Activated naive CD4-positive, alpha-beta T cell treated with anti-CD3 and anti-CD28 coated beads, Interleukin-2, amount 50 U/mL, for 72 hours (primary cell): Measurements from ENCODE around the gene RMI1. TPM values are rescaled to one million over a fixed set of nuclear protein-coding genes. Genes with fewer than 3 reads are reported as not detected.
"Not testable (repeated sequence)": the region's sequence is repeated elsewhere in the genome, so short reads cannot be mapped to it uniquely, and the experiment has no call there.

ENCODE experiments used
- ATAC-seq, 2 donors: fragments of 150-1000 bp; cut with Tn5 transposase; 2 replicates each; pipeline ENCODE4 v1.10.0; 2021; ENCODE audit warnings: mild to moderate bottlenecking in 2 of 2, moderate library complexity in 2 of 2
- DNase-seq, 2 donors: peaks; one replicate each; pipeline ENCODE4 v3.0.0; 2021 to 2022; ENCODE audit warnings: low spot score in 2 of 2
- H3K27ac Mint-ChIP-seq, 2 donors: one replicate each; pipeline ENCODE4 v1.8.0; 2022; ENCODE audit warnings: mild to moderate bottlenecking in 2 of 2, mixed read lengths in 2 of 2
- H3K36me3 Mint-ChIP-seq, 2 donors: one replicate each; pipeline ENCODE4 v1.8.0; 2022; ENCODE audit warnings: mixed read lengths in 2 of 2
- H3K9me3 Mint-ChIP-seq, 2 donors: one replicate each; pipeline ENCODE4 v1.8.0; 2022; ENCODE audit warnings: mixed read lengths in 2 of 2
- total RNA-seq, 2 donors: library from RNA; stranded (reverse); gene quantifications; one replicate each; pipeline ENCODE4 v1.2.3, GENCODE V29; 2022

Gene RMI1
- total RNA-seq, 2 donors from 2014 or later = 16.0 to 26.7 TPM

DNA sequence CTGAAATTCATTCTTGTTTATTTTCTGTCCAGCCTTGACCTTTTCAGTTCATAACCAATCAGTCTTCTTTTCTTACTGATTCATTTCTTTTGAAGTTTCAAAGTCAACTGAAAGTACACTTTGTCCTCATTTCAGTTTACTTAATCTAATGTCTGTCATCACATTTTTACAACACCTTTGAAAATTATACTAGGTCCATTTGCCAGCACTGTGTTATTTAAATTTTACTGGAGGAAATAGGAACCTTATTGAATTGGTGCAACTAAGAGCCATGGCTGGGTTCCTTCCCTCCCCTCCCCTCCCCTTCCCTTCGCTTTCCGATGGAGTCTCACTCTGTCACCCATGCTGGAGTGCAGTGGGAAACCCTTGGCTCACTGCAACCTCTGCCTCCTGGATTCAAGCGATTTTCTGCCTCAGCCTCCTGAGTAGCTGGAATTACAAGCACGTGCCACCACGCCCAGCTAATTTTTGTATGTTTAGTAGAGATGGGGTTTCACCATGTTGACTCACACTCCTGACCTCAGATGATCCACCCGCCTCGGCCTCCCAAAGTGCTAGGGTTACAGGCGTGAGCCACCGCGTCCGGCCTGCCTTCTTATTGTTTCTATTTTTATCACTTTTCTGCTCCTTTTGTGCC, 6.3 kb downstream of the RMI1 start:
- peak in 1 of 2 donors; percentile 86 for ATAC-seq
- Mint-ChIP-seq H3K9me3 (no peaks in the 10 kb centered on the region), H3K36me3 (peaks cover 9 to 46% of the 10 kb centered on the region in 2 donors), H3K27ac (peak overlapping the region in 1 of 2 donors; percentile 19)
- DNase-seq = no peak

- ATAC-seq (no peak), DNase-seq (no peak)
- Mint-ChIP-seq H3K27ac (peak overlapping the region in 1 of 2 donors; percentile 19), H3K9me3 (no peaks in the 10 kb centered on the region), H3K36me3 (peaks cover 9 to 47% of the 10 kb centered on the region in 2 donors)
These were observed 6.8 kb downstream of the RMI1 start for GRCh38 chr9:83987402-83987791.

DNA sequence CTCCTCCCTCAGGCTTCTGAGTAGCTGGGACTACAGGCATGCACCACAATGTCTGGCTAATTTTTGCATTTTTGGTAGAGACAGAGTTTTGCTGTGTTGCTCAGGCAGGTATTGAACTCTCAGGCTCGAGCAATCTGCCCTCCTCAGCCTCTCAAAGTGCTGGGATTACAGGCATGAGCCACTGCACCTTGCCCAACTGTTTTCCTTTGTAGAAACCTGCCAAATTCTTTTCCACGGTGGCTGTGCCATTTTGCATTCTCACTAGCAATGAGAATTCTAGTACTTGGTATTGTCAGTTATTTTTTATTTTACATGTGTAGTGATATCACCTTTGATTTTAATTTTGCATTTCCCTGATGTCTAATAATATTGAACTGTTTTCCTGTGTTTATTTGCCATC, 7.8 kb downstream of the RMI1 start:
- no peaks in the 10 kb centered on the region for H3K9me3 Mint-ChIP-seq
- ATAC-seq (no peak), DNase-seq (no peak)
- peaks cover 0 to 38% of the 10 kb centered on the region in 2 donors for H3K36me3 Mint-ChIP-seq
- H3K27ac Mint-ChIP-seq = no peak overlapping the region

DNA sequence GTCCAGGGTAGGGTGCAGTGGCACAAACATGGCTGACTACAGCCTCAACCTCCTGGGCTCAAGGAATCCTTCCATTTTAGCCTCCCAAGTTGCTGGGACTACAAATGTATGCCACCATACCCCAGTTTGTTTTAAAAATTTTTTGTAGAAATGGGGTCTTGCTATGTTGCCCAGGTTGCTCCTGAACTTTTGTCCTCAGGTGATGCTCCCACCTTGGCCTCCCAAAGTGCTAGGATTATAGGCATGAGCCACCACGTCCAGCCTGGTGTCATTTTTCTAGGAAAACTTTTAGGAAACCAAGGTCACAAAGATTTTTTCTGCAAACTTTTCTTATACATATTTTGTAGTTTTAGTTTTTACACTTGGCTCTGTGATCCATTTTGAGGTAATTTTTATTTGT, 10.8 kb downstream of the RMI1 start:
- no peak overlapping the region for H3K27ac Mint-ChIP-seq
- H3K36me3 Mint-ChIP-seq = peaks cover 0 to 38% of the 10 kb centered on the region in 2 donors
- ATAC-seq (no peak), DNase-seq (no peak)
- H3K9me3 Mint-ChIP-seq = no peaks in the 10 kb centered on the region

DNA sequence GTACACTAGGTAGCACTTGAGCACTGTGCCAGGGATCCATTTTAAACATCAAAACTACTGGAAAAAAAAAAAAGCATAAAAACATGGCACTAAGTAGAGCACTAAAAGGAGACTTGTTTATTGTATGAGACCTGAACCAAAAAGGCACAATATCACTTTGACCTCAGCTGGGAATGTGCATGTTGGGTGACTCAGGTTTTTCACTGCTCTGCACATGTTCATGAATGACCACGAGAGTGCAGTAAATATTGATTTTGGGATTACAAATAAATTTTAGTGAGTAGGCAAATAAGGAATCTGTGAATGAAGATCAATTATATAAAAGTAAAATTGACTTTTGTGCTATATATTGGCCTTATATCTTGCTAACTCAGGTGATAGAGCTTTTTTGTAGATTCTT, 11.8 kb downstream of the RMI1 start:
- peaks cover 0 to 27% of the 10 kb centered on the region in 2 donors for H3K36me3 Mint-ChIP-seq
- H3K9me3 Mint-ChIP-seq = no peaks in the 10 kb centered on the region
- H3K27ac Mint-ChIP-seq = no peak overlapping the region
- ATAC-seq = no peak
- DNase-seq = no peak

DNA sequence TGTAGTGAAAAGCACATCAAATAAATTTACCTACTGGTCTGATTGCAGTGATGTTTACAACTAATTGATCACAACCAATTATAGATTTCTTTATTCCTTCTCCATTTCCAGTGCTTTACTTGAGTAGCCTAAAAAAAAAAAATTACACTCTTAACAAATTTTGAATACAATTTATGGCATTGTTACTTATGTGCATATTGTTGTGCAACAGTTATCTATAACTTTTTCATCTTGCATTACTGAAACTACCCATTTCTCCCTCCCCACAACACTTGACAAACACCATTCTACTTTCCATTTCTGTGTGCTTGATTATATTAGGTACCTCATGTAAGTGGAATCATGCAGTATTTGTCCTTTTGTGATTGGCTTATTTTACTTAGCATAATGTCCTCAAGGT, 12.3 kb downstream of the RMI1 start:
- DNase-seq (no peak), ATAC-seq (no peak)
- no peaks in the 10 kb centered on the region for H3K9me3 Mint-ChIP-seq
- H3K36me3 Mint-ChIP-seq = peaks cover 0 to 25% of the 10 kb centered on the region in 2 donors
- H3K27ac Mint-ChIP-seq = no peak overlapping the region

DNA sequence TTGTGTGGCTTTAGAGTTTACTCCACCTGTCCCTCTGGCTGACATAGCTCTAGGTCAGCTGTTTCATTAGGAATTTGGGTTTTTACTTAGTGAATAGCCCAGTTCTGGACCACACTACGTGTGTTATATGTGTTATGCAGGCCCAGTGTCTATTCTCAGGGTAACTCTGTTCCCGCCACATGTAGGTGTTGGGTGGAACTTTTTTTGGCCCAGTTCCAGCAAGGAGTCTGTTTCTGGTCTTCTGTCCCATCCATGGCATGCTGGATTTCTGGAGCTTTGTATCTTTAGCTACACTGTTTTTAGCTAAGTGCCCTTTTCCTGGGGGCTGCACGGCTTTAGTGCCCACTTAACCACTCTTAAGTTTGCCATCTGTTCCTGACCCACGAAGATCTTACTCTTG, 15.5 kb downstream of the RMI1 start:
- DNase-seq = no peak
- H3K36me3 Mint-ChIP-seq = peaks cover 3 to 9% of the 10 kb centered on the region in 2 donors
- no peak overlapping the region for H3K27ac Mint-ChIP-seq
- no peaks in the 10 kb centered on the region for H3K9me3 Mint-ChIP-seq
- no peak for ATAC-seq

DNA sequence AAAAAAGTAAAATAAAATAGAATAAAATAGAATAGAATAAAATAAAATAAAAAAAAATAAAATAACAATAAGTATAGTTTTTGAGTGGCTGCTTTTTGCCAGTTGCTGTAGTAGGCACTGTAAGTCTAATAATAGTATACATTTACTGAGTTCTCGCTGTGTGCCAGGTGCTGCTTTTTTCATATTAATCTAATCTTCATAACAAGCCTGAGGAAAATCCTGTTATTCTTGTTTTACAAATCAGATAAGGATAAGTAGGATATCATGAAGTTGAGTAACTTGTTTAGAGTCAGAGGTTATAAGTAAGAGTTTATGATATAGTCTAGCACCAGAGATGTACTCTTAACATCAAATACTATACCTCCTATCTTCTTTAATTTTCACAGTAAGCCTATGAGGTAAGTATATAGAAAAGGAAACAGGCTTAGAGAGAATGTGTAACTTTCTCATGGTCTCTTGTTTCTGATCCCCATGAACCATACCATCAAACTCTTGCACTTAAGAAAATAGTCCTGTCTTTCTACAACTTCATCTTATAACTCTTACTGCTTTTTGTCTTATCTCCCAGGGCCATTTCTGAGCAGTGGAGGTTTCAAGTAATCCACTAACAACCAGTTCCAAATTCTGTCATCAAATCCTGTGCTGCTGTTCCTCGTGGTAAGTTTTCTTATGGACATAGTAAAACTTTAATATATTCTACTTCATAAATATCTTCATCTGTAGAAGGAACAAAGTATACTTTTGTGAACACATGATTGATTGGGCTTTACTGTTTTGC, 18.7 kb downstream of the RMI1 start:
- no peak for DNase-seq
- peaks cover 12 to 16% of the 10 kb centered on the region in 2 donors for H3K36me3 Mint-ChIP-seq
- H3K9me3 Mint-ChIP-seq = no peaks in the 10 kb centered on the region
- no peak for ATAC-seq
- H3K27ac Mint-ChIP-seq = no peak overlapping the region

DNA sequence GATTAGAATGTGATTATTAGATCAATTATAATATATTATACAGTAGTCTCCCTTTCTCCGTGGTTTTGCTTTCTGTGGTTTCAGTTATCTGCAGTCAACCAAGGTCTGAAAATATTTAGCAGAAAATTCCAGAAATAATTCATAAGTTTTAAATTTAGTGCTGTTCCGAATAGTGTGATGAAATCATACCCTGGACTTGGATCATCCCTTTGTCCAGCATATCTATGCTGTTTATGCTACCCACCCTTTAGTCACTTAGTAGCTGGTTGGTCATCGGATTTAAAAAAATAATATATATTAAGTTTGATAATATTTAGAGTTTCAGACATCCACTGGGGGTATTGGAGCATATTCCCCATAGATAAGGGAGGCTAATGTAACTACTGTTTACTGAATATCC, 19.6 kb downstream of the RMI1 start:
- ATAC-seq = no peak
- H3K9me3 Mint-ChIP-seq = no peaks in the 10 kb centered on the region
- H3K27ac Mint-ChIP-seq = no peak overlapping the region
- H3K36me3 Mint-ChIP-seq = peaks cover 12 to 16% of the 10 kb centered on the region in 2 donors
- DNase-seq = no peak

- Mint-ChIP-seq H3K27ac (no peak overlapping the region), H3K36me3 (peaks cover 12 to 22% of the 10 kb centered on the region in 2 donors), H3K9me3 (no peaks in the 10 kb centered on the region)
- DNase-seq (no peak), ATAC-seq (no peak)
These were observed 21.0 kb downstream of the RMI1 start for GRCh38 chr9:84001621-84002020.

GRCh38 chr9:84002344-84002743, 21.7 kb downstream of the RMI1 start:
- H3K9me3 Mint-ChIP-seq = no peaks in the 10 kb centered on the region
- ATAC-seq = no peak
- no peak for DNase-seq
- no peak overlapping the region for H3K27ac Mint-ChIP-seq
- peaks cover 12 to 22% of the 10 kb centered on the region in 2 donors for H3K36me3 Mint-ChIP-seq

- DNase-seq = no peak
- H3K36me3 Mint-ChIP-seq = peaks cover 12 to 22% of the 10 kb centered on the region in 2 donors
- no peaks in the 10 kb centered on the region for H3K9me3 Mint-ChIP-seq
- no peak for ATAC-seq
- no peak overlapping the region for H3K27ac Mint-ChIP-seq
These were observed 22.6 kb downstream of the RMI1 start for GRCh38 chr9:84003246-84003645.

- Mint-ChIP-seq H3K9me3 (no peaks in the 10 kb centered on the region), H3K36me3 (peaks cover 0 to 6% of the 10 kb centered on the region in 2 donors)
These were observed 27.1 kb downstream of the RMI1 start for GRCh38 chr9:84007662-84008061.

GRCh38 chr9:84024041-84024575, 43.5 kb downstream of the RMI1 start:
- ATAC-seq (no peak), DNase-seq (no peak)
- Mint-ChIP-seq H3K9me3 (no peaks in the 10 kb centered on the region), H3K36me3 (no peaks in the 10 kb centered on the region), H3K27ac (no peak overlapping the region)

More at GRCh38 chr9:84007662-84008061, 27.1 kb downstream of the RMI1 start:
- ATAC-seq (no peak), DNase-seq (no peak)
- no peak overlapping the region for H3K27ac Mint-ChIP-seq

DNA sequence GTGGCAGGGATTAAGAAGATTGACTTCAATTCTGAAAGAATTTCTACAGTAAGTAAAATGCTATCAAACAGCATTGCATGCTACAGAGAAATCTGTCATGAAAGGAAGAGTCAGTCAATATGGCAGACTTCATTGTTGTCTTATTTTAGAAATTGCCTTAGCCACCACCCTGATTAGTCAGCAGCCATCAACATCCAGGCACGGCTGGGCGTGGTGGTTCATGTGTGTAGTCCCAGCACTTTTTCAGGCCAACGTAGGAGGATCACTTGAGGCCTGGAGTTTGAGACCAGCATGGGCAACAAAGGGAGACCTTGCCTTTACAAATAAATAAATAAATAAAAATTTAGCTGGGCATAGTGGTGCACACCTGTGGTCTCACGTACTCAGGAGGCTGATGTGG, 46.6 kb downstream of the RMI1 start:
- Mint-ChIP-seq H3K27ac (no peak overlapping the region), H3K9me3 (no peaks in the 10 kb centered on the region), H3K36me3 (no peaks in the 10 kb centered on the region)
- DNase-seq (no peak), ATAC-seq (no peak)

DNA sequence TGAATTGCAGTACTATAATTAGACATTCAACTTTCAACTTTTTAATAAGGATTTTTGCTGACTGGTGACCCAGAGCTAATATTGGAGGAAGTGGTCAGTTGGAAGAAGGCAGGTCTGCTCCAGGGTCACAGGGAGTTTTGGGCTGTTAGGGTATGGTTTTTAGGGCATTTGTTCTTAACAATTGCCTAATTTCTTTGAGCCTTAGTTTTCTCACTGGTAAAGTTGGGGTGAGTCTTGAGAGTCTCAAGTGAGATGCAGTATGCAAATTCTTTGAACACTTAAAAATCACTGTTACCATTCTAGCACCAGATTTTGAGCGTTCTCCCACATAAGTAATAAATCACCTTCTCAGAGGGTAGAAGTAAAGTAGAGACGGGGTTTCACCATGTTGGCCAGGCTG, 50.9 kb downstream of the RMI1 start:
- Mint-ChIP-seq H3K36me3 (no peaks in the 10 kb centered on the region), H3K27ac (no peak overlapping the region), H3K9me3 (no peaks in the 10 kb centered on the region)
- ATAC-seq = no peak
- no peak for DNase-seq

GRCh38 chr9:84041857-84042256, 61.3 kb downstream of the RMI1 start:
- ATAC-seq, DNase-seq, H3K9me3 Mint-ChIP-seq, H3K27ac Mint-ChIP-seq: not testable (repeated sequence)
- peaks cover 17 to 27% of the 10 kb centered on the region in 2 donors for H3K36me3 Mint-ChIP-seq
